CD14-positive monocyte (primary cell): ENCODE measurements around the gene PTPN14. TPM values are rescaled to one million over a fixed set of nuclear protein-coding genes. Genes with fewer than 3 reads are reported as not detected.

ENCODE experiments used
- DNase-seq, 3 donors: peaks; one replicate each; pipeline ENCODE4 v3.0.0-alpha.2; 2011 to 2022
- H2AFZ ChIP-seq: 2 replicates; pipeline ENCODE4 v1.6.0; 2012; ENCODE audit warnings: mild to moderate bottlenecking, low read depth, low read length, inconsistent platforms; ENCODE audit not compliant: insufficient read depth, poor library complexity, severe bottlenecking
- H3K27ac ChIP-seq, 2 donors: 1 replicate in 1 of 2; 2 replicates in 1 of 2; pipeline ENCODE4 v1.5.1; 2012 to 2013; ENCODE audit warnings: low read length in 2 of 2, control low read depth in 1 of 2, inconsistent platforms in 1 of 2, low read depth in 1 of 2, mild to moderate bottlenecking in 1 of 2
- H3K27me3 ChIP-seq, 2 donors: one replicate each; pipeline versions ENCODE4 v1.6.0 to v1.6.1; 2011 to 2013; ENCODE audit warnings: low read length in 2 of 2; ENCODE audit not compliant: control insufficient read depth in 2 of 2, insufficient read depth in 2 of 2
- H3K36me3 ChIP-seq, 2 donors: replicated peaks in 1 of 2; 1 replicate in 1 of 2; 2 replicates in 1 of 2; pipeline versions ENCODE4 v1.5.1 to v1.6.1; 2012 to 2013; ENCODE audit warnings: low read length in 2 of 2, control low read depth in 1 of 2, inconsistent platforms in 1 of 2, mild to moderate bottlenecking in 1 of 2; ENCODE audit not compliant: insufficient read depth in 2 of 2, control insufficient read depth in 1 of 2
- H3K4me1 ChIP-seq, 2 donors: 1 replicate in 1 of 2; 2 replicates in 1 of 2; pipeline versions ENCODE4 v1.5.1 to v1.6.1; 2012 to 2013; ENCODE audit warnings: low read length in 2 of 2, control low read depth in 1 of 2, inconsistent platforms in 1 of 2, mild to moderate bottlenecking in 1 of 2, moderate library complexity in 1 of 2; ENCODE audit not compliant: insufficient read depth in 2 of 2, control insufficient read depth in 1 of 2
- H3K4me2 ChIP-seq: replicated peaks from 2 replicates; pipeline ENCODE3; 2012; ENCODE audit warnings: low read length, moderate library complexity, mild to moderate bottlenecking; ENCODE audit not compliant: poor library complexity, severe bottlenecking; ENCODE audit errors: extremely low read depth
- H3K4me3 ChIP-seq, 3 experiments: fragments of 200-600 bp in 1 of 3; sonication (generic) in 1 of 3; replicated peaks in 1 of 3; 1 replicate in 2 of 3; 2 replicates in 1 of 3; pipeline ENCODE4 v1.5.1; 2011 to 2013; ENCODE audit warnings: low read length in 3 of 3, mild to moderate bottlenecking in 3 of 3, control low read depth in 2 of 3, low read depth in 2 of 3, inconsistent platforms in 1 of 3, moderate library complexity in 1 of 3
- H3K79me2 ChIP-seq: 2 replicates; pipeline ENCODE4 v1.6.0; 2012; ENCODE audit warnings: mild to moderate bottlenecking, control low read depth, inconsistent platforms, low read length, moderate library complexity; ENCODE audit not compliant: insufficient read depth
- H3K9ac ChIP-seq: 2 replicates; pipeline ENCODE4 v1.6.0; 2017; ENCODE audit warnings: low read length, mild to moderate bottlenecking; ENCODE audit not compliant: insufficient read depth, poor library complexity, severe bottlenecking
- H3K9me3 ChIP-seq, 2 donors: replicated peaks in 1 of 2; 1 replicate in 1 of 2; 2 replicates in 1 of 2; pipeline versions ENCODE4 v1.5.1 to v1.6.1; 2012 to 2013; ENCODE audit warnings: low read length in 2 of 2, control low read depth in 1 of 2; ENCODE audit not compliant: control insufficient read depth in 1 of 2, insufficient read depth in 1 of 2
- H4K20me1 ChIP-seq: 2 replicates; pipeline ENCODE4 v1.6.0; 2012; ENCODE audit warnings: mild to moderate bottlenecking, low read length, control low read depth, moderate library complexity; ENCODE audit not compliant: insufficient read depth
- H3K27ac Mint-ChIP-seq, 7 donors: one replicate each; pipeline ENCODE4 v1.8.0; 2020; ENCODE audit warnings: mild to moderate bottlenecking in 7 of 7, mixed read lengths in 7 of 7, moderate library complexity in 6 of 7, inconsistent platforms in 2 of 7
- H3K27me3 Mint-ChIP-seq, 3 donors: one replicate each; pipeline ENCODE4 v1.8.0; 2021 to 2022; ENCODE audit warnings: low read depth in 3 of 3, mild to moderate bottlenecking in 3 of 3, mixed read lengths in 3 of 3, moderate library complexity in 3 of 3, inconsistent platforms in 1 of 3
- H3K36me3 Mint-ChIP-seq, 2 donors: one replicate each; pipeline ENCODE4 v1.8.0; 2020; ENCODE audit warnings: mixed read lengths in 2 of 2, inconsistent platforms in 1 of 2, mild to moderate bottlenecking in 1 of 2
- H3K4me1 Mint-ChIP-seq: one replicate; pipeline ENCODE4 v1.8.0; 2020; ENCODE audit warnings: mild to moderate bottlenecking, mixed read lengths
- H3K4me3 Mint-ChIP-seq, 2 donors: one replicate each; pipeline ENCODE4 v1.8.0; 2020; ENCODE audit warnings: mild to moderate bottlenecking in 2 of 2, mixed read lengths in 2 of 2, moderate library complexity in 1 of 2
- H3K9me3 Mint-ChIP-seq, 7 donors: one replicate each; pipeline ENCODE4 v1.8.0; 2020 to 2022; ENCODE audit warnings: mixed read lengths in 7 of 7, mild to moderate bottlenecking in 6 of 7, moderate library complexity in 6 of 7, inconsistent platforms in 2 of 7
- CTCF ChIP-seq: fragments of 200-600 bp; IDR thresholded peaks from one replicate; pipeline ENCODE4 v1.8.0; 2022; ENCODE audit warnings: antibody characterized with exemption, mild to moderate bottlenecking
- WGBS: methylation state at CpG from one replicate; pipeline ENCODE4 v1.1.5; 2013; ENCODE audit warnings: missing lambda C conversion rate; ENCODE audit not compliant: insufficient coverage; 5-methylcytosine and 5-hydroxymethylcytosine counted together
- intact Hi-C, 2 donors: fragments of 100-400 bp; cut with micrococcal nuclease; formaldehyde crosslinking; loops; one replicate each; pipeline versions ENCODE4 v1.15.0 to v1.15.1; 2023
- polyA plus RNA-seq, 3 donors: library from polyadenylated mRNA; depleted of rRNA in 1 of 3; unstranded in 2 of 3; stranded (reverse) in 1 of 3; fragments of 300-500 nt in 2 of 3; fragments of >200 nt in 1 of 3; fragmentation: Illumina TruSeq in 2 of 3; gene quantifications; 1 replicate in 2 of 3; 2 replicates in 1 of 3; pipeline ENCODE4 v1.2.3, GENCODE V29; 2012 to 2021

PTPN14 gene
- polyA plus RNA-seq, 3 donors, result 0.01 TPM; not detected in 1

- Histone ChIP-seq H3K4me2 (peak overlapping the region; percentile 45), H3K79me2 (no peaks in the 10 kb centered on the region), H3K27ac (peak overlapping the region in 1 of 2 donors; percentile 6), H3K27me3 (no peaks in the 10 kb centered on the region), H3K36me3 (peaks cover 0 to 4% of the 10 kb centered on the region in 2 donors), H3K9me3 (no peaks in the 10 kb centered on the region), H3K4me3 (peak overlapping the region in 1 of 3 experiments; percentile 31), H3K9ac (no peak overlapping the region), H2AFZ (no peak overlapping the region), H4K20me1 (no peaks in the 10 kb centered on the region), H3K4me1 (peaks cover 6 to 9% of the 10 kb centered on the region in 2 donors)
- H3K36me3 Mint-ChIP-seq, result peaks cover 10% of the 10 kb centered on the region in 2 donors
- H3K4me3 Mint-ChIP-seq, result peak overlapping the region in 1 of 2 donors; percentile 73
- intact Hi-C loops, result no loop called here
- peaks cover 0 to 2% (median 0%) of the 10 kb centered on the region in 3 donors for H3K27me3 Mint-ChIP-seq
- DNase-seq, result peak in 1 of 3 donors; percentile 8
- H3K4me1 Mint-ChIP-seq, result peaks cover 16% of the 10 kb centered on the region
- no CpG with 5 or more reads among the region's 3 CpGs for WGBS
- TF ChIP-seq CTCF, result no peak
- peak overlapping the region in 1 of 7 donors; percentile 54 for H3K27ac Mint-ChIP-seq
- peaks cover 0 to 2% (median 0%) of the 10 kb centered on the region in 7 donors for H3K9me3 Mint-ChIP-seq
Measured at GRCh38 chr1:214310010-214310409, 241.4 kb downstream of the PTPN14 start.

DNA sequence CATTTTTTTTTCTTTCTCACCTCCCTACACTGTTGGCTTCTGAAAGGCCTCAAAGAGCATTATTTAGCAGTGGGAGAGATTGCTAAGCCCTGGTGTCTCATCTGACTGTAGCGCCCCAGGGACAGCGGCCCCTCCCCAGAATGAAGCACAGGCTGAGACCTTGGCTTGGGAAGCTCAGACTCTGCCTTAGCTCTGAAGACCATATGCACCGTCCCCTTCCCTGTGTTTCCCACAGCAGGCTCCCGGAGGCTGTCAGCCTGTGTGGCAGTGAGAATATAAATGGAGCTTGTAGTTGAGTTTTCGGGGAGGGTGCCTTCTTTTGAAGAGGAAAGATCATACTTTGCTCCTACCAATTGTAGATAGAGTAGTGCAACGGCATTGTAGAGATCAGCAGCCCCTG, 245.1 kb downstream of the PTPN14 start:
- Histone ChIP-seq H3K9me3 (no peaks in the 10 kb centered on the region), H3K4me3 (no peak overlapping the region), H3K79me2 (no peaks in the 10 kb centered on the region), H3K36me3 (no peaks in the 10 kb centered on the region), H3K9ac (no peak overlapping the region), H3K27ac (no peak overlapping the region), H3K4me2 (no peak overlapping the region), H3K27me3 (no peaks in the 10 kb centered on the region), H3K4me1 (peaks cover 6 to 9% of the 10 kb centered on the region in 2 donors), H4K20me1 (no peaks in the 10 kb centered on the region), H2AFZ (no peak overlapping the region)
- Mint-ChIP-seq H3K4me3 (no peak overlapping the region), H3K27me3 (peaks cover 0 to 2% (median 2%) of the 10 kb centered on the region in 3 donors), H3K27ac (peak overlapping the region in 1 of 7 donors; percentile 64), H3K4me1 (peaks cover 24% of the 10 kb centered on the region), H3K36me3 (peaks cover 2 to 3% of the 10 kb centered on the region in 2 donors), H3K9me3 (peaks cover 0 to 2% (median 0%) of the 10 kb centered on the region in 7 donors)
- 100% methylated on average over 3 of the region's 6 CpGs for WGBS
- no peak for DNase-seq
- intact Hi-C loops, result no loop called here
- no peak for TF ChIP-seq CTCF
